ENCODE data around the gene KIAA0232.

- no peak for TF ChIP-seq CTCF (conservative IDR thresholded peaks at IDR 0.05; ENCODE audit: low read depth, low read length)
- TF ChIP-seq EZH2 (IDR thresholded peaks at IDR 0.05; ENCODE audit: low read length, unreplicated experiment), result no peak
- no peak for TF ChIP-seq EZH2phosphoT487 (IDR thresholded peaks at IDR 0.05; ENCODE audit: borderline replicate concordance, low read length)
Measured at GRCh38 chr4:6891436-6892170, 109.1 kb downstream of the KIAA0232 start.
